GM19025 (cell line): Measurements from ENCODE around the gene SEMA4C.
"Not testable (repeated sequence)": the region's sequence is repeated elsewhere in the genome, so short reads cannot be mapped to it uniquely, and the experiment has no call there.

ENCODE experiments used
- ATAC-seq: cut with Tn5 transposase; IDR thresholded peaks from one replicate; pipeline ENCODE4 v1.9.1; 2021; ENCODE audit warnings: mild to moderate bottlenecking, low read depth, moderate library complexity; ENCODE audit not compliant: unreplicated experiment

SEMA4C gene

DNA sequence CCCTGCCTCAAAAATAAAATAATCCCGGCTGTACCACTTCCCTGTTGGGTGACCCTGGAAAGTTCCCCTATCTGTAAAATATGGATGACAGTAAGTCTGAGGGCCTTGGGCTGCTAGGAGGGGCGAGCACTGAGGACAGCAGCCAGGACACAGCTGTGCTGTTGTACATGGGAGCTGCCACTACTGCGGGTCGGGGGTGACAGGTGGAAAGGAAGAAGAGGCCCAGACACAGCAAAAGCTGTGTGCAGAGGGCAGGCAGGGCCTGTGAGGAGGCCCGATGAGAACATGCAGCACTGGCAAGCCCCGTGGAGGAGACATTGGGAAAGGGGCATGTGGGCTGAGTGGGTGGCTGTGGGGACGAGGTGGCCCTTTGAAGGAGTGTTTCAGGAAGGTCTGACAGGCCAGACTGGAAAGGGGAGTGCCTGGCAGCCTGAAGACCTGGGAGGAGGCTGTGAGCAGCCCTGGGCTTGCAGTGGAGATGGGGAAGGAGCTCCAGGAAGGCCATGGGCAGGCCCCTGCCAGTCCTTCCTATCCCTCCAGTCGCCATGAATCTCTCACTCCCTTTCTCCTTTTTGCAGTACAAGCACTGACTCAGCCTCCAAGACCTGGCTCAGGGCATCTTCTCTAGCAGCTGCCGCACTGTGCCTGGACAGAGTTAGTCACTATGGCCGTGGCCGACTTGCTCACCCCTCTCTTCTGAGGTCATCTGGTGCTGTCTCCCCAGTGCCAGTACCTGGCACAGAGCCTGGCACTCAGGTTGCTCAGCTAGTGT, 28.9 kb upstream of the SEMA4C start:
- no peak for ATAC-seq

GRCh38 chr2:96898135-96898505, 28.2 kb upstream of the SEMA4C start:
- no peak for ATAC-seq

- ATAC-seq, result no peak
Observed at GRCh38 chr2:96897491-96898134, 27.7 kb upstream of the SEMA4C start.

GRCh38 chr2:96895746-96896651, 26.1 kb upstream of the SEMA4C start:
- no peak for ATAC-seq

DNA sequence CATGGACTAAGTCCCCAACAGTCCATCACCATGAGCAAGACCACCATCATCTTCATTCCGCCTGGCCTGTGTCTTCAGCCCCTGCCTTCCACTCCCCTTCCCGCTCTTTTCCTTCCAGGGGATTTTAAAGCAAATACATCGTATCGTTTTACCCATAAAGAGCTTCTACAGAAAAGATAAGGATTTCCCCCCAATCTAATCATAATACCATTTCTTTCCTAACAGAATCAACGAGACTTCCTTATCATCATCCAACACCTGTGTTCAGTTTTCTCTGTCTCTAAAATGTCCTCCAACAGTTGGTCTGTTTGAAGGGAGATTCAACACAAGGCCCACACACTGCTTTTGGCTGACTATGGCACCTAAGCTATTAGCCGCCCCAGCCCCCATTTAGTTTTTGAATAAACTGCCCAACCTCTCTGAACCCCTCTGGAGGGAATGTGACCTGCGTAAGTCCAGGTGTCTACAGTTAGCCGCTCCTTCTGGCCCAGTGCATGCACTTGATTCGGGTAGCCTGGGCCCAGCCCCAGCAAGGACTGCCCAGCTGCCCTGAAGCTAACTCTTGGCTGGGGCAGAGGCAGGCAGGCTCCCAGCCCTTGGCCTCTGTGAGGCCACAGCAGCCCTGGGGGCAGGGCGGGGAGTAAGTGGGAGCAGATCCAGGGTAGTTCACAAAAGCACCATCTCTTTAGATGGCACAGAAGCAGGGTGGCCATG, 25.3 kb upstream of the SEMA4C start:
- ATAC-seq, result no peak

- ATAC-seq, result no peak
Observed at GRCh38 chr2:96894151-96894531, 24.3 kb upstream of the SEMA4C start.

- ATAC-seq, result no peak
Observed at GRCh38 chr2:96893289-96894150, 23.6 kb upstream of the SEMA4C start.

GRCh38 chr2:96891591-96892333, 21.9 kb upstream of the SEMA4C start:
- ATAC-seq, result no peak

DNA sequence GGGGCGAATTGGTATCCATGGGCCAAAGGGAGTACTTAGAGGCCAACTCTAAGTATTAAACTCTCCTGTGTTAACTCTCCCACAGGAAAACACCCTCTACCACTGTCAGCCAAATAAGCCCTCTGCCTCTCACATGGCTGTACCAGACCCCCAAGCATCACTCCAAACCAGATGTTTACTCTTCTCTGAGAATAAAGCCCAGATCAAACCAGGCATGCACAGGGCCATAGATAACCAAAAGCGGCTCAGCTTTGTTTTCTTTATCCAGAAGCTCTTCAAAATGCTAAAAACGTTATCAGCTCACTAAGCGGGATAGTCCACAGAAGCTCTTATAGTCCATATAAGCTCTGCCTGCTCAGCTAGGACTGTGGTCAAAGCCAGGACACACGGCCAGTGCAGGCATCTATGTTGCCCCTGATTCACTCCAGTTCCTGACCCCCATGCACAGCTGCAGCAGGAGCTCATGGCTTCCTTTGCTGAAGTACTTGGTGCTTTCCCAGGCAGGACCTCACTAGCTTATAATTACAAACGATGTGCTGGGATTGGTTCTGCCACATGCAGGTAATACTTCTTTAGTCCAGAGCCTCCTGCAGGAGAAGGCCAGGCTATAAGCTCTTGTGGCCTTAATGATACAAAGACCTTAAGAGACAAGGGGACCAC, 21.0 kb upstream of the SEMA4C start:
- no peak for ATAC-seq

- no peak for ATAC-seq
Observed at GRCh38 chr2:96890252-96890651, 20.4 kb upstream of the SEMA4C start.

DNA sequence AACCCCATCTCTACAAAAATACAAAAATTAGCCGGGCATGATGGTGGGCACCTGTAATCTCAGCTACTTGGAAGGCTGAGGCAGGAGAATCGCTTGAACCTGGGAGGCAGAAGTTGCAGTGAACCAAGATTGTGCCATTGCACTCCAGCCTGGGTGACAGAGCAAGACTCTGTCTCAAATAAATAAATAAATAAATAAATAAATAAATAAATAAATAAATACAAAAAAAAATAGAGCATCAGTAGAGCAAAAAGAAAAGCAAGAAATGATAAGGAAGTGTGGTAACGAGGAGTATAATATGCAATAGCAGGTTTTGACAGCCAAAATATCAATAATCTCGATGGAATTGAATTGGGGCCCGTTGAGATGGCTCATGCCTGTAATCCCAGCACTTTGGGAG, 19.6 kb upstream of the SEMA4C start:
- not testable (repeated sequence) for ATAC-seq

DNA sequence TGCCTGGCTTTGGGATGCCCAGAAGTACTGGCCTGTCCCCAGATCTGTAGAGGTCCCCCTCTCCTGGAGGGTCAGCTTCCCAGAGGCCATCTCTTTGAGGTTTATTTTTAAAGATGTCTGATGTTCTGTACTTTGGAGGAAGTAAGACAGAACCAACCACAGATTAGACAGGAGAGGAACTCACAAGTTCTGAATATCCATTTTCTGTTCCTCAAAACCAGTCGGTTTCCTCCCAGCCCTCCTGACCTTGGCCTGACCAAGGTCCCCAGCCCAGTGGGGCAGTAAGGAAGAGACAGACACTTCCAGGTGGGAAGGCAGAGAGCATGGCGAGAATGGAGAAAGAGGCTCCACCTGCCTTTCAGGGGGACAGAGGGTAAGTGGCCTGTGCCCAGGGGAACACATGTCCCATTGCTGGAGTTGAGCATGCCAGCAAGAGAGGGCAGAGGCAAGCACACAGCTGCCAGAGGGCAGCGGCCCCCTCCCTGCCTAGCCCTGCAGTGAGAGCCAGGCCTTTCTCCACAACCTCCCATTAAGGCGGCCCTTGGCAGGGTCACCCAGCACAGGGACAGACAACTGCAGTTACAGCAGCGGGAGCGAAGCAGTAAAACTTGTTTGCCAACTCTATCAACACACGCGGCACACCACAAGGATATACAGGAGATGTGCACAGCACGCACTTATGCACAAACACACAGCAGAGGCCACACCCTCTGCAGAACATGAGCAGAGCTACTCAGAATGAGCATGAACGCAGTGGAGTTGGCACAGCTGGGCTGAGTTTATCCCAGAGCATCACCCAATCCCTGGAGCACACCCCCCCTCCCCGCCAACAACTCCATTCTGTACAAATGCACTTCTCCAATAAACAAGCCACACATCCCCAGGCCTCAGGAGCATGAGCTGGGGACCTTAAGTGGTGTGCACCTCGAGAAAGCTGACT, 18.5 kb upstream of the SEMA4C start:
- no peak for ATAC-seq

GRCh38 chr2:96887493-96888012, 17.7 kb upstream of the SEMA4C start:
- no peak for ATAC-seq

- no peak for ATAC-seq
Observed at GRCh38 chr2:96885432-96886347, 15.8 kb upstream of the SEMA4C start.

DNA sequence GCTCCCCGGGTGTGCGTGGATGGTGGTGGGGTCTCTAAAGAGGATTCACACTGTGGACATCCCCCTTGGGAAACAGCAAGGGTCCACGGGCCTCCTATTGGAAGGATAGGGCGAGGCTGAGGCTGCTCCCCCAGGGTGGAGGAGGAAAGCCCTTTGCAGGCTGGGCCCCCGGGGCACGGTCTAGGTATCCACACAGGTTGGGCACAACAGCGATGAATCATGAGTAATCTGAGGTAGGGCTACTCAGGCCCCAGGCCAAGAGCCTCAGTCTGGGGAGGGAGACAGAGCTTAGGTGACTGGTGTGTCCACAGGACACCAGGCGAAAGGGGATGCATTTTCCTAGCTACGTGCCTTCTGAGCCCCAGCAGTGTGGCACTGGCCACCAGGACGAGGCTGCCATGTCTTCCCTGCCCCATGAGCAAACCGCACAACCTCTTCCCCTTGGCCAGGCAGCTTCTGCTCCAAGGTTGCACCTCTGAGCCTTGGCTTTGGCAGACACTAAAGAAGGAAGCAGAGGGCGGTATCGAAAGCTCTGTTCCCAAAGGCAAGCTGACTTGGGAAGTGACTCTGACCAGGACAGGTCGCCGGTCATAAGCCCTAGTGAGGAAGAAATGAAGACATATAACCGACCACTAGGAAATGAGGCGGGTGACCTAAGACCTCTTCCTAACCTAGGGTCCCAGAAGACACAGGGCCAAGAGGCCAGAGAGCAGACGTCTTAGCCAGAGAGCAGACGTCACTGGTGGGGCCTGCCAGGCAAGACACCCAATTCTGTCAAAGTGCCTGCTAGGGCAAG, 14.6 kb upstream of the SEMA4C start:
- no peak for ATAC-seq
